ENCODE measurements around the gene FBLN5. TPM values are rescaled to one million over a fixed set of nuclear protein-coding genes. Genes with fewer than 3 reads are reported as not detected.

The FBLN5 gene
- total and polyA plus RNA-seq, 2 of the 4 experiments (the other 2 are of a cell fraction) = 10.6 to 76.4 TPM

DNA sequence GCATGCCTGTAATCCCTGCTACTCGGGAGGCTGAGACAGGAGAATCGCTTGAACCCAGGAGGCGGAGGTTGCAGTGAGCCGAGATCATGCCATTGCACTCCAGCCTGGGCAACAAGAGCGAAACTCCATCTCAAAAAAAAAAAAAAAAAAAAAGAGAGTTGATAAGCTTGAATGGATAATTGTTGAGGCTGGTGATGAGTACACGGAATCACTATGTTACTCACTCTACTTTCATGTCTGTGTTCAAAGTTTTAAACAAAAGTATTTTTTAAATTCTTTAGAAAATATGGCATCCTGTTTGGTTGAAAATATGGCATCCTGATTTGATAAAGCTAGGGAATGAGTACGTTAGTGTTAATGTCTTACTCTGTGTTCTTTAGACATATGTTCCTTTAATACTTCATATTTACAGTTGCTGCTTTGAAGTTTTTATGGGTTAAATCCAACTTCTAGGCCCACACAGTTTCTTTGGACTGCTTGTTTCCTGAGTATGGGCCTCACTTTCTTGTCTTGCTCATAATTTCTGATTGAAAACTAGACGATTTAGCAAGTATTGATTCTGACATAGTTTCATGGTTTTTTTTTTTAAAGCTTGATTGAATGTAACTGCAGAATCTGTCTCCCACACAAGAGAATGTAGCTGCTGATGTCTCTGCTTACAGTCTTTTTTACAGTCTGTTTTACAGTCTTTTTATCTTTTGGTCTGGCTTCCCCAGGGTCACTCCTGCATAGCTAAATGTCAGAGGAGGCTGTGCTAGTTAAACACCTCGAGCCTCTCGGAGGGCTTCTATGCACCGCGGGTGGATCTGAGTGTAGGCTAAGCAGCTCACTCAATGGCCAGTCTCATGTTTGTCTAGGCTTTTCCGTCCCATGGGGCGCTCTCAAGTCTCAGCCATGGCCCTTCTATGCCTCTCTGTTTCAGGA is 14.1 kb upstream of the FBLN5 start:
- H3K18ac ChIP-seq (ENCODE audit: low read depth, low read length) = no peak overlapping the region
- H4K8ac ChIP-seq (ENCODE audit: low read depth in 2 of 2, low read length in 2 of 2) = no peak overlapping the region
- ChIA-PET POLR2A (ENCODE audit: unreplicated experiment) (interaction anchor here (0.9 kb wide), 1 partner anchor 13 kb away, joined by 3 read pairs; no protein-coding TSS in a partner anchor), CTCF (no interaction called here)
- peaks cover 2% of the 10 kb centered on the region; the same call in 1 of the 2 replicates for H3K36me3 ChIP-seq (ENCODE audit: control insufficient read depth, insufficient read depth, low read length)
- peaks cover 2% of the 10 kb centered on the region; the same call in 1 of the 2 replicates for H3K27me3 ChIP-seq (ENCODE audit: control insufficient read depth, insufficient read depth, low read length)
- ATAC-seq (ENCODE audit: low read depth) (no peak), DNase-seq (no peak)
- in situ Hi-C loops (cut with MboI; ENCODE audit: low sequenced_read_pairs) = no loop called here
- no peak overlapping the region for H3K14ac ChIP-seq (replicated peaks; ENCODE audit: low read depth, low read length)
- H4K5ac ChIP-seq (ENCODE audit: low read depth, low read length) = no peak overlapping the region
- H3K4me1 ChIP-seq (ENCODE audit: control insufficient read depth, insufficient read depth, low read length) = peaks cover 2% of the 10 kb centered on the region; the same call in 1 of the 2 replicates
- no peak overlapping the region for H3K9ac ChIP-seq (ENCODE audit: low read depth, low read length)
- no peak overlapping the region for H2AK9ac ChIP-seq (replicated peaks; ENCODE audit: low read depth, low read length, poor library complexity)
- H3K9me3 ChIP-seq (ENCODE audit: control insufficient read depth, insufficient read depth, low read length) = no peaks in the 10 kb centered on the region
- H3K79me1 ChIP-seq (ENCODE audit: low read depth in 1 of 2, low read length in 2 of 2) = no peaks in the 10 kb centered on the region
- no peak overlapping the region for H3K56ac ChIP-seq (ENCODE audit: extremely low read depth, insufficient read depth, low read length)
- intact Hi-C loops (cut with micrococcal nuclease) = no loop called here
- H2BK15ac ChIP-seq (ENCODE audit: low read depth, low read length) = no peak overlapping the region
- no peak overlapping the region for H2AK5ac ChIP-seq (ENCODE audit: low read depth, low read length)
- no CpG with 5 or more reads among the region's 14 CpGs for WGBS, 2 experiments (ENCODE audit: extremely low coverage in 2 of 2, insufficient read length in 1 of 2)
- dilution Hi-C loops (cut with HindIII; ENCODE audit: low sequenced_read_pairs, unreplicated experiment) = no loop called here
- H3K4me3 ChIP-seq (ENCODE audit: insufficient read depth, low read depth, low read length) = no peak overlapping the region
- H4K91ac ChIP-seq (ENCODE audit: insufficient read depth, low read depth, low read length) = no peak overlapping the region
- no peak overlapping the region for H2BK120ac ChIP-seq (ENCODE audit: low read depth, low read length)
- no peak overlapping the region for H3K23ac ChIP-seq (ENCODE audit: low read depth, low read length)
- BruUV-seq (replicated peaks) = no TSS peak
- no peak overlapping the region for H3K27ac ChIP-seq (ENCODE audit: insufficient read depth, low read length)
- no peak overlapping the region for H2BK5ac ChIP-seq (ENCODE audit: low read depth, low read length, poor library complexity, severe bottlenecking)
- H3K4me2 ChIP-seq (ENCODE audit: low read depth, low read length) = no peak overlapping the region
- no peak overlapping the region for H3K4ac ChIP-seq (ENCODE audit: low read depth, low read length)
- no peaks in the 10 kb centered on the region; the same call in 1 of the 2 replicates for H3K9me1 ChIP-seq (ENCODE audit: insufficient read depth, low read length)
- no peak overlapping the region for H2BK20ac ChIP-seq (ENCODE audit: low read depth, low read length)
- no peaks in the 10 kb centered on the region for H4K20me1 ChIP-seq (ENCODE audit: insufficient read depth, low read length)
- no peak overlapping the region for H2AFZ ChIP-seq (replicated peaks; ENCODE audit: low read length, poor library complexity)
- TF ChIP-seq FOS (IDR thresholded peaks at IDR 0.05; ENCODE audit: low read depth, low read length) = no peak
- no peak for TF ChIP-seq POLR2A (IDR thresholded peaks at IDR 0.05; ENCODE audit: low read depth, low read length)
- no peak for TF ChIP-seq NFE2L2 (IDR thresholded peaks at IDR 0.05; ENCODE audit: low read depth, low read length)
- no peak for TF ChIP-seq RCOR1 (IDR thresholded peaks at IDR 0.05; ENCODE audit: insufficient replicate concordance, low read length)
- no peak for TF ChIP-seq CEBPB (IDR thresholded peaks at IDR 0.05; ENCODE audit: low read depth, low read length)
- no peak for TF ChIP-seq BHLHE40 (IDR thresholded peaks at IDR 0.05; ENCODE audit: low read depth, low read length)
- TF ChIP-seq, protein P1, sequence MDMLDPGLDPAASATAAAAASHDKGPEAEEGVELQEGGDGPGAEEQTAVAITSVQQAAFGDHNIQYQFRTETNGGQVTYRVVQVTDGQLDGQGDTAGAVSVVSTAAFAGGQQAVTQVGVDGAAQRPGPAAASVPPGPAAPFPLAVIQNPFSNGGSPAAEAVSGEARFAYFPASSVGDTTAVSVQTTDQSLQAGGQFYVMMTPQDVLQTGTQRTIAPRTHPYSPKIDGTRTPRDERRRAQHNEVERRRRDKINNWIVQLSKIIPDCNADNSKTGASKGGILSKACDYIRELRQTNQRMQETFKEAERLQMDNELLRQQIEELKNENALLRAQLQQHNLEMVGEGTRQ (IDR thresholded peaks at IDR 0.05; ENCODE audit: low read depth, low read length) = no peak
- TF ChIP-seq RFX5 (IDR thresholded peaks at IDR 0.05; ENCODE audit: low read depth, low read length) = no peak
- TF ChIP-seq MAZ (IDR thresholded peaks at IDR 0.05; ENCODE audit: borderline replicate concordance, low read depth, low read length) = no peak
- no peak for TF ChIP-seq MAFK (IDR thresholded peaks at IDR 0.05; ENCODE audit: low read depth, low read length)
- TF ChIP-seq SMC3 (IDR thresholded peaks at IDR 0.05; ENCODE audit: low read depth, low read length) = no peak
- no peak for TF ChIP-seq MXI1 (IDR thresholded peaks at IDR 0.05; ENCODE audit: borderline replicate concordance, low read depth, low read length)
- no peak for TF ChIP-seq RAD21 (IDR thresholded peaks at IDR 0.05; ENCODE audit: low read length)
- TF ChIP-seq, protein P2, sequence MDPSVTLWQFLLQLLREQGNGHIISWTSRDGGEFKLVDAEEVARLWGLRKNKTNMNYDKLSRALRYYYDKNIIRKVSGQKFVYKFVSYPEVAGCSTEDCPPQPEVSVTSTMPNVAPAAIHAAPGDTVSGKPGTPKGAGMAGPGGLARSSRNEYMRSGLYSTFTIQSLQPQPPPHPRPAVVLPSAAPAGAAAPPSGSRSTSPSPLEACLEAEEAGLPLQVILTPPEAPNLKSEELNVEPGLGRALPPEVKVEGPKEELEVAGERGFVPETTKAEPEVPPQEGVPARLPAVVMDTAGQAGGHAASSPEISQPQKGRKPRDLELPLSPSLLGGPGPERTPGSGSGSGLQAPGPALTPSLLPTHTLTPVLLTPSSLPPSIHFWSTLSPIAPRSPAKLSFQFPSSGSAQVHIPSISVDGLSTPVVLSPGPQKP (IDR thresholded peaks at IDR 0.05; ENCODE audit: borderline replicate concordance, low read depth, low read length) = no peak

All from IMR-90 (cell line).